NB4 (cell line): Measurements from ENCODE around the gene SCP2.

Experiments used
- DNase-seq: peaks from one replicate; pipeline ENCODE4 v3.0.0; 2010; ENCODE audit warnings: low read depth
- H3K4me3 ChIP-seq: one replicate; pipeline ENCODE4 v1.5.1; 2011; ENCODE audit warnings: mild to moderate bottlenecking, low read depth, low read length, moderate library complexity
- MYC ChIP-seq: IDR thresholded peaks from 2 replicates; pipeline ENCODE4 v1.6.1; 2011; ENCODE audit warnings: low read depth, low read length
- POLR2A ChIP-seq: IDR thresholded peaks from 2 replicates; pipeline ENCODE4 v1.6.1; 2011; ENCODE audit warnings: mild to moderate bottlenecking; ENCODE audit not compliant: insufficient read length; ENCODE audit errors: extremely low read depth
- TF ChIP-seq, protein P1 (sequence below): IDR thresholded peaks from one replicate; pipeline ENCODE4 v1.5.1; 2012; ENCODE audit warnings: low read depth, low read length
- TF ChIP-seq, protein P2 (sequence below): IDR thresholded peaks from 2 replicates; pipeline ENCODE4 v1.6.1; 2011; ENCODE audit warnings: low read depth, low read length

Gene SCP2

DNA sequence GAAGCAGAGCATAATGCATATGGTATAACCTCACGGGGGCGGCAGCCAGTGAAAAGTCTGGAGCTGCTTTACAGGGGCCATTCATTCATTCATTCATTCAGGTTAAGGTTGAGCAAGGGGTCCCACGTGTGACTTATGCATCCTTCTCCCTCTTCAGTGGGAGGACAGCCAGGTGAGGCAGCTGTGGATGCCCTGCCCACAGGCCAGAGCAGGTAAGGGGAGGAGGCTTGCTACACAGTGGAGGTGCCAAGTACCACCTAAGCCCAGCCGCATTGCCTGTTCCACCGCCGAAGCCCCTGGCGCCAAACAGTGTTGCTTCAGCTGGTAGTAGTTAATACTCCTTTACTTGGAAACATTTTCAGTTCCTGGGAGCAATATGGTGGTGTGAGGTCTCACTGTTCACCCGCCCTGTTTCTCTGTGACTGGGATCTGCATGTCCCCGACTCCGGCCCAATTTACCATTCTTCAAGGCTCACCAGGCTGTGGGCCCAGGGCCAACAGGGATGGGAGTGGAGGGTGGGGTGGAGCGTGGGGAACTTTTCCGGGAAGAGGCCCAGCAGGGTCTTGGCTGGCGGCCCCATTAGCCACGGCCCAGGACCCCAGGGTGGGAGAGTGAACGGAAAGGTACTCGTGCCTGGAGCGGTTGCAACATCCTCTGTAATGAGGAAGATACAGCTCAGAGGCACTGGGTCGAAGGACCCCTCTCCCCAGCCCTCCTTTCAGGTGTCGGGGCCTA lies 134.2 kb downstream of the SCP2 start:
- TF ChIP-seq MYC = no peak
- no peak overlapping the region for H3K4me3 ChIP-seq
- no peak for DNase-seq

DNA sequence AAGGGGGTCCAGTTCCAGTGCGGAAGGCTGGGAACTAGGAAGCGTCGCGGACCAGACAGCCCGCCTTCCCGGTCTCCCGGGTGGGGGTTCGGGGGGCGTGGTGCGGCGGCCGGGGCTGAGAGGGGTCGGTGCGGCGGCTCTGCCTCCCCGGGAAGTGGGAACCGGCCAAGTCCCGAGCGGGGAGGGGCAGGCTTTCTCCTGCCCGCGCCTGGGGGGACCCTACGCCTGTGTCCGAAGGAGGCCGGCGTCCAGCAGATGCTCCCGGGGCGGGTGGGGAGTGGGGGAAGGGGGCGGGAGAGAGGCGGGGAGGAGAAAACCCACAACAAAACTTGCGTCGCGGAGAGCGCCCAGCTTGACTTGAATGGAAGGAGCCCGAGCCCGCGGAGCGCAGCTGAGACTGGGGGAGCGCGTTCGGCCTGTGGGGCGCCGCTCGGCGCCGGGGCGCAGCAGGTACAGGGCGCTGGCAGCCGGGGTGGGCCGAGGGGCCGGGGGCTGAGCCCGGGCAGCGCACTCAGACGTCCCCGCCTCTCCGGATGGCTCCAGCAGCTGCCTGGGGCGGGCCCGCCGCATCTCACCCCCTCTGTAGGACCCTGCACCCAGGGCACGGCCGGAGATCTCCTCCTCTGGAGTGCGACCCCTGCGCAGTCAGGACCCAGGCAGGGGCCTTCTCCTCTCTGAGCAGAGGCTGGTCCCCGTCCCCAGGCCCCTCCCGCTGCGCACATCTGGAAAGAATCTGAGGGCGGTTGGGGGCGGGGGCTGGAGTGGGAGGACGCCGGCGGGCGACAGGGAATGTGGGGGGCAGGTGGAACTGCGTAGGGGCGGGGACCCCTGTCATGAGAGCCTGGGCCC lies 135.0 kb downstream of the SCP2 start, which contains the start of gene PODN:
Gene PODN (plus strand): TSS at position 355 of the 849 bp plus-strand sequence. CDS start 7,643 bp downstream, outside the sequence.
- no peak within 1 kb of the TSS for H3K4me3 ChIP-seq
- DNase-seq = no peak
- TF ChIP-seq MYC (no peak), POLR2A (no peak)
- TF ChIP-seq, protein P1, sequence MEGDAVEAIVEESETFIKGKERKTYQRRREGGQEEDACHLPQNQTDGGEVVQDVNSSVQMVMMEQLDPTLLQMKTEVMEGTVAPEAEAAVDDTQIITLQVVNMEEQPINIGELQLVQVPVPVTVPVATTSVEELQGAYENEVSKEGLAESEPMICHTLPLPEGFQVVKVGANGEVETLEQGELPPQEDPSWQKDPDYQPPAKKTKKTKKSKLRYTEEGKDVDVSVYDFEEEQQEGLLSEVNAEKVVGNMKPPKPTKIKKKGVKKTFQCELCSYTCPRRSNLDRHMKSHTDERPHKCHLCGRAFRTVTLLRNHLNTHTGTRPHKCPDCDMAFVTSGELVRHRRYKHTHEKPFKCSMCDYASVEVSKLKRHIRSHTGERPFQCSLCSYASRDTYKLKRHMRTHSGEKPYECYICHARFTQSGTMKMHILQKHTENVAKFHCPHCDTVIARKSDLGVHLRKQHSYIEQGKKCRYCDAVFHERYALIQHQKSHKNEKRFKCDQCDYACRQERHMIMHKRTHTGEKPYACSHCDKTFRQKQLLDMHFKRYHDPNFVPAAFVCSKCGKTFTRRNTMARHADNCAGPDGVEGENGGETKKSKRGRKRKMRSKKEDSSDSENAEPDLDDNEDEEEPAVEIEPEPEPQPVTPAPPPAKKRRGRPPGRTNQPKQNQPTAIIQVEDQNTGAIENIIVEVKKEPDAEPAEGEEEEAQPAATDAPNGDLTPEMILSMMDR = no peak
- TF ChIP-seq, protein P2, sequence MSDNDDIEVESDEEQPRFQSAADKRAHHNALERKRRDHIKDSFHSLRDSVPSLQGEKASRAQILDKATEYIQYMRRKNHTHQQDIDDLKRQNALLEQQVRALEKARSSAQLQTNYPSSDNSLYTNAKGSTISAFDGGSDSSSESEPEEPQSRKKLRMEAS = no peak

DNA sequence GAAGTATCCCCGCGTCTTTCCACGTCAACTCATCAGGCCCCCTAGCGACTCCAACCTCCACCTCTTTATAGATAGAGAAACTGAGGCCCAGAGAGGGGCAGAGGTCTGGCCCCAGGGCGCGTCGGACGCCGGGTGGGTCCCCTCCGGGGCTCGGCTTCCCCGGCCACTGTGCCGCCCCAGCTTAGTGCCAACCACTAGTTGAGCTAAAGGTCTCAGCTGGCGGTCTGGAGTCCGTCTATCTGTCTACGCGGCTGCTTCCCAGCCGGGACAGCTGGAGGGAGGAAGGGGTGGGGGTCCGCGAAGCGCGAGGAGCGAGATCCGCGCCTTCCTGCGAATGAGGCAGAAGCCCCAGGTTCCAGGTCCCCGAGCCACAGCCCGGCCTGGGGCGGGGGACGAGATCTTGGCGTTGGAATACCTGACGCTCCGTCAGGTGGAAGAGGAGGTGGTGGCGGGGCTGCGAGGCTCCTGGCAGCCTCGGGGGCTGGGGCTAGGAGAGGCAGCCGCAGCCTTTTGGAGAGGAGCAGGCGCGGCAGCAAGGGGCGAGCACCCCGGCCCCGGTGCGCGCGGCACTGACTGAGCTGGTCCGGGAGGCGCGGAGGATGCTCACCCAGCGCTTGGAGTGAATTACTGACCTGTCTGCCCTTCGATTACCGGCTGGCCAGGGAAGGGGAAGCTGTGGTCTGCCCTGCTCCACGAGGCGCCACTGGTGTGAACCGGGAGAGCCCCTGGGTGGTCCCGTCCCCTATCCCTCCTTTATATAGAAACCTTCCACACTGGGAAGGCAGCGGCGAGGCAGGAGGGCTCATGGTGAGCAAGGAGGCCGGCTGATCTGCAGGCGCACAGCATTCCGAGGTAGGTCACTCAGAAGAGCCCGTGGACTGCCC lies 135.9 kb downstream of the SCP2 start:
- H3K4me3 ChIP-seq = no peak overlapping the region
- TF ChIP-seq, protein P1 = no peak
- no peak for TF ChIP-seq POLR2A
- TF ChIP-seq MYC = no peak
- TF ChIP-seq, protein P2 = no peak

DNA sequence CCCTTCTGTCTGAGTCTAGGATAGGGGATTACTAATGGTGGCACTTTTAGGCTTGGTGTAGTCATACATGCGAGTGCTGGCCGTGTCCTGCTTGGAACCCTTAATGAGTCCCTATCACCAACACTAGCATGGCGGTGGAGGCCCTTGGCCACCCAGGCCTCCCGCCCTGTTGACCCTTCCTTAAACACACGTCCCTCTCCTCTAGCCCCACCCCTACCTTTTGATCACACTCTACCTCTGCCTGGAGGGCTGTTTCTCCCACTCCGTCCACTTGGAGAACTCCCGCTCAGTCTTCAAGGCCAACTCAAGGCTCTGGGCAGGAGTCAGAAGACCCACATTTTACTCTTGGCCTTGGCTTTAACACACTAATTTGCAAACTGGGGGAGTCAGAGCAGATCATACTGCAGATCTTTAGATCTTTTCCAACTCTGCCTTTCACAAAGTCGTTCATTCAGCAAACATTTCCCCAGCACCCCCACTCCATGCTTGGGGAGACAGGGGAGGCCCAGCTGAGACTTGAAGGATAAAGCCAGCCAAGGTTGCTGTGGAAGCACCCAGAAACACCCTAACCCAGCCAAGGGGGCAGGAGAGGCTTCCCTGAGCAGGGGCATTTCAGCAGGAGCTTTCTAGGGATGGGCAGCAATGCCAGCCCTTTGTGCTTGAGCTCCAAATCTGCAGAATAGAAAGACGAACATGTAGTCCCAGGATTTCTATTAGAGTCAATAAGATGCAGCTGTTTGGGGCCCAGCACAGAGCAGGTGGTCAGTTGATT lies 136.9 kb downstream of the SCP2 start:
- TF ChIP-seq MYC = no peak
- TF ChIP-seq, protein P2 = no peak
- TF ChIP-seq, protein P1 = no peak
- DNase-seq = no peak

More for the DNA sequence above, 135.9 kb downstream of the SCP2 start:
- no peak for DNase-seq

DNA sequence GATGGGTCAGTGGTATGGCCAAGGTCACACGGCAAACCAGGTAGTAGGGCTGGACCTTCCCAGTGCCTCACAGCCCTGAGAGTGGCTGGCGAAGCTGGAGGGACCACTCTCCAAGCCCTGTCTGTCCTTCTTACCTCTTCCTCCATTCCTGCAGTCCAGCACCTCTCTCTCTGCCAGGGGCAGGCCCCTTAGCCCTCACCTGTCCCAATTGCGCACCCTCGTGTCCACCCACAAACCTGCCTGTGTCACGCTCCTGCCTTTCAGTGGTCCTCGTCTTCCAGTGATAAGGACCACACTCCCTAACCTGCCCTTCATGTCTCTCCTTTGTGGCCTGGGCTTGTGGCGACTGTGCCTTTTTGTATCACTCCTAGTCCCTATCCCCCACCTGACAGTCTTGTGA lies 138.3 kb downstream of the SCP2 start:
- H3K4me3 ChIP-seq = no peak overlapping the region

More for the DNA sequence above, 136.9 kb downstream of the SCP2 start:
- H3K4me3 ChIP-seq = no peak overlapping the region

More for the DNA sequence above, 138.3 kb downstream of the SCP2 start:
- DNase-seq = no peak
- TF ChIP-seq, protein P1 = no peak
- TF ChIP-seq POLR2A (no peak), MYC (no peak)
- TF ChIP-seq, protein P2 = no peak
